Erythroblast (primary cell): Measurements from ENCODE around the gene CFHR1.
"Not testable (repeated sequence)": the region's sequence is repeated elsewhere in the genome, so short reads cannot be mapped to it uniquely, and the experiment has no call there.

Experiments
- GATA1 ChIP-seq: IDR thresholded peaks from 2 replicates; pipeline ENCODE4 v1.6.1; 2011; ENCODE audit warnings: low read depth, mild to moderate bottlenecking, control low read depth, low read length, moderate library complexity
- POLR2A ChIP-seq: IDR thresholded peaks from 2 replicates; pipeline ENCODE4 v1.6.1; 2011; ENCODE audit warnings: mild to moderate bottlenecking, low read length

GRCh38 chr1:196819531-196819930 lies at the start of gene CFHR1:
- not testable (repeated sequence) for TF ChIP-seq POLR2A, GATA1
